ENCODE data around the gene RAG2.

- TF ChIP-seq CTCF (IDR thresholded peaks at IDR 0.05) (no peak), POLR2A (IDR thresholded peaks at IDR 0.05) (no peak)
Measured at GRCh38 chr11:36609383-36609782, 11.3 kb upstream of the RAG2 start.

Data from Peyer's patch (tissue), 4 donors.